Hepatocyte (in vitro differentiated cells): ENCODE results near the gene IGFBP6.

Experiments
- EZH2 ChIP-seq: fragments of 200-600 bp; sonication (generic); IDR thresholded peaks from 2 replicates; pipeline ENCODE4 v1.6.1; 2016; ENCODE audit warnings: antibody characterized with exemption, mild to moderate bottlenecking, borderline replicate concordance
- TF ChIP-seq, protein P1 (sequence below): fragments of 200-600 bp; sonication (generic); IDR thresholded peaks from 2 replicates; pipeline ENCODE4 v1.5.1; 2016; ENCODE audit warnings: antibody characterized with exemption, mild to moderate bottlenecking; ENCODE audit not compliant: poor library complexity

GRCh38 chr12:53115112-53115890, 17.8 kb downstream of the IGFBP6 start:
- TF ChIP-seq, protein P1, sequence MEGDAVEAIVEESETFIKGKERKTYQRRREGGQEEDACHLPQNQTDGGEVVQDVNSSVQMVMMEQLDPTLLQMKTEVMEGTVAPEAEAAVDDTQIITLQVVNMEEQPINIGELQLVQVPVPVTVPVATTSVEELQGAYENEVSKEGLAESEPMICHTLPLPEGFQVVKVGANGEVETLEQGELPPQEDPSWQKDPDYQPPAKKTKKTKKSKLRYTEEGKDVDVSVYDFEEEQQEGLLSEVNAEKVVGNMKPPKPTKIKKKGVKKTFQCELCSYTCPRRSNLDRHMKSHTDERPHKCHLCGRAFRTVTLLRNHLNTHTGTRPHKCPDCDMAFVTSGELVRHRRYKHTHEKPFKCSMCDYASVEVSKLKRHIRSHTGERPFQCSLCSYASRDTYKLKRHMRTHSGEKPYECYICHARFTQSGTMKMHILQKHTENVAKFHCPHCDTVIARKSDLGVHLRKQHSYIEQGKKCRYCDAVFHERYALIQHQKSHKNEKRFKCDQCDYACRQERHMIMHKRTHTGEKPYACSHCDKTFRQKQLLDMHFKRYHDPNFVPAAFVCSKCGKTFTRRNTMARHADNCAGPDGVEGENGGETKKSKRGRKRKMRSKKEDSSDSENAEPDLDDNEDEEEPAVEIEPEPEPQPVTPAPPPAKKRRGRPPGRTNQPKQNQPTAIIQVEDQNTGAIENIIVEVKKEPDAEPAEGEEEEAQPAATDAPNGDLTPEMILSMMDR, result no peak
- no peak for TF ChIP-seq EZH2
